Esophagus mucosa (tissue), 1 donor: ENCODE results near the gene SPEM3. TPM values are rescaled to one million over a fixed set of nuclear protein-coding genes. Genes with fewer than 3 reads are reported as not detected.

ENCODE experiments used
- ATAC-seq: fragments of 200-7000 bp; cut with Tn5 transposase; one replicate; pipeline ENCODE4 v1.9.1; 2020
- total RNA-seq: library from RNA; stranded (reverse); gene quantifications from one replicate; pipeline ENCODE4 v1.2.4, GENCODE V29; 2023
- donor health status: DM: yes; HTN: yes; CAD: no.

The SPEM3 gene
- total RNA-seq, 1 donor from 2014 or later = not detected

DNA sequence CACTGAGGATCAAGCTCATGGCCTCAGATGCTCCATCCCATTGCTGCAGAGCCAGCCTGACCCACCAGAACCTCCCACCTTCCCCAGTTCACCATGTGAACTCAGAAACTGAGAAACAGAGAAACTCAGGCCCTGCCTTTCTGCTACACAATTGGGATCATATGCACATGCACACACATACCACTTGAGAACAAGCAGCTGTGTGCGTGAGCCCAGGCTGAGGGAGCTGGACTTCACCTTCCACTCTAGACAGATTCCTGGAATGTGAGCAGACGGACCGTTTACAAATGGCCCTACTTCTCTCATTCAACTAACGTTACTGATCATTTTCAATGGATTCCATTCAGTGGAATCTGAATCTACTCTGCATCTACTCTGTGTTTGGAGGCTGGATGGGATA lies 5.0 kb upstream of the SPEM3 start:
- no peak for ATAC-seq

DNA sequence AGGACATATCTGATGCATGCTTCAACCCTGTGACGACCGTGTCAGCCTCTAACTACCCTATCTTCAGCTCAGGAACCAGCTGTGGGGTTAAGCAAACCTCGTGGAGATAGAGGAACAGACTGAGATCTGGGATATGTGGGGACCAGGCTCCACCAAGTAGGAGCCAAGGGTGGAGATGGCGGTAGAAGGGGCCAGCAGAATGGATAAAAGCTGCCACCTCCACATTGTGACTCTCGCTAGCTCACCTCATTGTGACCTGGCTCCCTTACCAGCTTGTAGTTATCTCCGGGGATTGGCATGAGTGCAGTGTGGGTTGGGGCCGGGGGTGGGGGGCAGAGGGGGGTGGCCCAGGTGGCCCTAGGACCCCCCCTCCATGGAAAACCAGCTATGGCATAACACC lies 3.3 kb upstream of the SPEM3 start, which contains the start of gene SPEM2:
Gene SPEM2 (plus strand): TSS at position 301 of the 400 bp plus-strand sequence. CDS start 73 bp downstream, at position 374.
- ATAC-seq = no peak

DNA sequence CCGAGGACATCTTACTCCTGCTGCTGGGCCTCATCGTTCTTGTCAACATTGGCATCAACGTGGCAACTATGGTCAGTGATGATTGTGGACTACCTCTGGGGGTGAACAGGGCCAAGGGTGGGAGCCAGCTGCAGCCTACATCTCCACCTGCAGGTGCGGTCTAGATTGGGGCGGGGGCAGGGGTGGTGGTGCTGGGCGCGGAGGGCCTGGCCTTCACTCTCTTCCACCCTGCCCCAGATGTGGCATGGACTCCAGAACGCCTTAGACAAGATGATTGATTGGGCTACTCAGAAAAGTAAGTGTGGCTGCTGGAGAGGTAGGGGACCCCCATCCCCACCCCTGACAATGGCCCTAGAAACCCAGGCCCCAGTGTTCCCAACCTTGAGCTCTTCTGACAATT lies 2.9 kb upstream of the SPEM3 start:
- no peak for ATAC-seq

DNA sequence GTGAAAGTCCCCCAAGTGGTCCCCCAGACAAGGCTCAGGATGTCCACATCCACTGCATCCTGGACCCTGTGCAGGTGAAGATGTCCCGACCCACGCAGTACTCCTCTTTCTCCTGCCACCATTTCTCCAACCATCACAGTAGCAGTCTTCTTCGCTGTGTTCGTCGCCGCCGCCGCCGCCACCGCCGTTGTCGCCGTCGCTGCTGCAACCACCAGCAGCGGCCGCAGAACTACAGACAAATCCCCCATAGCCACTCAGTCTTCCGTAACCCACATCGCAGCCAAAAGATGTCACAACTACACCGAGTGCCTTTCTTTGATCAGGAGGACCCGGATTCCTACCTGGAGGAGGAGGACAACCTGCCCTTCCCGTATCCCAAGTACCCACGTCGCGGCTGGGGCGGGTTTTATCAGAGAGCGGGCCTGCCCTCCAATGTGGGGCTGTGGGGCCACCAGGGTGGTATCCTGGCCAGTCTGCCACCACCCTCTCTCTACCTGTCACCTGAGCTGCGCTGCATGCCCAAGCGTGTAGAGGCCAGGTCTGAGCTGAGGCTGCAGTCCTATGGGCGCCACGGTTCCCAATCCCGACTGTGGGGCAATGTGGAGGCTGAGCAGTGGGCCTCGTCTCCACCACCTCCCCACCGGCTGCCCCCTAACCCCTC lies 2.3 kb upstream of the SPEM3 start:
- ATAC-seq = no peak

DNA sequence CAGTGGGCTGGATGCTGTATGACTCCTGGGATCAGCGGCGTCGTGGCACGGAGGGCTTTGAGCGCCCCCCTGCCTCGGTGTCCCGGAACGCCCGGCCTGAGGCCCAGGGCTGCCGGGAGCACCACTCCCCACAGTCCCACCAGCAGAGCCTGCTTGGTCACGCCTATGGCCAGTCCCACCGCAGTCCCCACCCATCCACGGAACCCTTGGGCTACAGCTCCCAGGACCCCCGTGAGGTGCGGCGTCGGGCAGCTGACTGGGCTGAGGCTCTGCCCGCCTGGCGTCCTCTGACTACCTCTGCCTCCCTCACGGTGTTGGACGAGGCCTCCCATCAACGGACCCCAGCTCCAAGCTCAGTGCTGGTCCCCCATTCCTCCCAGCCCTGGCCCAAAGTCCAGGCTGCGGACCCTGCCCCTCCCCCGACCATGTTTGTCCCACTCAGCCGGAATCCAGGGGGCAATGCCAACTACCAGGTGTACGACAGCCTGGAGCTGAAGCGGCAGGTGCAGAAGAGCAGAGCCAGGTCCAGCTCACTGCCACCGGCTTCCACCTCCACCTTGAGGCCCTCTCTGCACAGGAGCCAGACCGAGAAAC lies 1.7 kb upstream of the SPEM3 start:
- peak; percentile 11 for ATAC-seq

DNA sequence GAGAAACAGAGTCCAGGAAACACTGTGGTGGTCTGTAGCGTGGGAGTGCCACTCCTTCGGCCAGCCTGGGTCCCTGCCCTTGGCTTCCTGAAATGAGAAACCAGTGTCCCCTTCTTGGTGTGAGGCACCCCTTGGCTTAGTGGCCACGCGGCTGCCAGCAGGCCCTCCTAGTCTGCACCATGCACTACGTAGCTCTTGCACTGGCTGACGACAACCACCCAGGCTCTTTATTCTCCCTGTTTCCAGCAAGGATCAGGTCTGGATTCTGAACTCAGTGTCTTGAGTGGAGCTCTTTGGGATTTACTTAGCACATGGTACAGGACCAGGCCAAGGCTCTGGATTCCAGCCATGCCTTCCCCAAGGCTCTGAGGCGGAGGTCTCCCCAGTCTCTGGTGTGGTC lies 1.1 kb upstream of the SPEM3 start:
- no peak for ATAC-seq

DNA sequence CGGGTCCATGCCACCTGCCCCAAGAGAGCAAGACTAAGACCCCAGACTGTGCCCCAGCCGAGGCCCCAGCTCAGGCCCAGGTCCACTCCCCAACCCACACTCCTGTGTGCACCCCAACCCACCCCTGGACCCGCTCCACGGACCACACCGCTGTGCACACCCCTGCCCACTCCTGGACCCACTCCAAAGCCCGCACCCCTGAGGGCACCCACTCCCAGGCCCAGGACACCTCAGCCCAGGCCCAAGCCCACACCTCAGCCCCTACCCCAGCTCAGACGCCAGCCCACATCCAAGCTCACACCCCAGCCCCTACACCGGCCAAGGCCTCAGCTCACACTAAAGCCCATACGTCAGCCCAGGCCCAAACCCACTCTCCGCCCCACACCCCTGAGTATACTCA lies 1.1 kb downstream of the SPEM3 start:
- ATAC-seq = peak; percentile 5

DNA sequence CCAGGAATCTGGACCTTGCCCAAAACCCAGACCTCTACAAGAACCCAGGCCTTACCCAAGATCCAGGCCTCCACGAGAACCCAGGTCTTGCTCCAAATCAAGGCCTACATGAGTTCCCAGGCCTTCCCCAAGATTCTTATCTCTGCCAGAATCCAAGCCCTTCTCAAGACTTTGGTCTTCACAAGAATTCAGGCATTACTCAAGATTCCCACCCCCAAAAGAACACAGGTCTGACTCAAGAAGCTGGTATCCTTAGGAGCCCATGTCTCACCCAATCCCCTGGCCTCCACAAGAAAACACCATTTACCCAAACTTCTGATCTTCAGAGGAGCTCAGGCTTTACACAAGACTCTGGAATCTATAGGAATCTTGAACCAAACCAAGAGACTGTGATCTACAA lies 2.6 kb downstream of the SPEM3 start:
- no peak for ATAC-seq

DNA sequence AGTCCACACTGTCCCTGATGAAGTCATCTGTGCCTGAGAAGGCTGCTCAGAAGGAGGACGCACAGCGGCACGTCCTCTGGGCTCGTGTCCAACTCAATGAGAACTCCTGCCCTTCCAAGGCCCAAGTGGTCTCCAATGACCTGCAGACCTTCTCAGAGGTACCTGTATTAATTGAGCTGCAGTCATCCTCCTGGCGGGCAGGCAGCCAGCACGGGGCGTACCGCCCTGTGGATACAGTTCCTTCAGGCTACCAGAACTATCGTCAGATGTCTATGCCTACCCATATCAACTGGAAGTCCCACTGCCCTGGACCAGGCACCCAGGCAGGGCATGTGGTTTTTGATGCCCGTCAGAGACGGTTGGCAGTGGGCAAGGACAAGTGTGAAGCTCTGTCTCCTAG lies 3.6 kb downstream of the SPEM3 start:
- no peak for ATAC-seq

DNA sequence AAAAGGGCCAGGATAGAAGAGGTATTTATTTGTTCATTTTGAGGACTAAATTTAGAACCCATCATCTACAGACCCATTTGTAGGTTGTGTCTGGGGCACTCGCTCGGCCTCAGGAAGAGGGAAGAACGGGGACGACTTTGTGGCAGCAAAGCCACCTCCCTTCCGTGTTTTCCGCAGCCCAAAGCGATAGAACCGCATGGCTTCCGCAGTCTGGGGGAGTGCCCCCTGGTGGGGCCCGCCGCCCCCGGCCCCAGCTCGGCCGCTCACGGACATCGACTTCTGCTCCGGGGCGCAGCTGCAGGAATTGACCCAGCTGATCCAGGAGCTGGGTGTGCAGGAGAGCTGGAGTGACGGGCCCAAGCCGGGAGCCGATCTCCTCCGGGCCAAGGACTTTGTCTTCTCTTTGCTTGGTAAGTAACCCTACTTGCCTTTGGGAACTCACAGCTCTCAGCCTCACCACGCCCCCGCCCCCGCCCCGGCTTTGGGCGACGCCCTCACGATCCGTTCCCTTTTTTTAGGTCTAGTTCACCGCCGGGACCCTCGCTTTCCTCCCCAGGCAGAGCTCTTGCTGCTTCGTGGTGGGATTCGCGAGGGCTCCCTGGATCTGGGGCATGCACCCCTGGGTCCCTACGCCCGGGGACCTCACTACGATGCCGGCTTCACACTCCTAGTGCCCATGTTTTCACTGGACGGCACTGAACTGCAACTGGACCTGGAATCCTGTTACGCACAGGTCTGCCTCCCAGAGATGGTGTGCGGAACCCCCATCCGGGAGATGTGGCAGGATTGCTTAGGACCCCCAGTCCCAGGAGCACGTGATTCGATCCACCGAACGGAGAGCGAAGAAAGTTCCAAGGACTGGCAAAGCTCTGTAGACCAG lies 7.3 kb downstream of the SPEM3 start:
- ATAC-seq = peak; percentile 32

DNA sequence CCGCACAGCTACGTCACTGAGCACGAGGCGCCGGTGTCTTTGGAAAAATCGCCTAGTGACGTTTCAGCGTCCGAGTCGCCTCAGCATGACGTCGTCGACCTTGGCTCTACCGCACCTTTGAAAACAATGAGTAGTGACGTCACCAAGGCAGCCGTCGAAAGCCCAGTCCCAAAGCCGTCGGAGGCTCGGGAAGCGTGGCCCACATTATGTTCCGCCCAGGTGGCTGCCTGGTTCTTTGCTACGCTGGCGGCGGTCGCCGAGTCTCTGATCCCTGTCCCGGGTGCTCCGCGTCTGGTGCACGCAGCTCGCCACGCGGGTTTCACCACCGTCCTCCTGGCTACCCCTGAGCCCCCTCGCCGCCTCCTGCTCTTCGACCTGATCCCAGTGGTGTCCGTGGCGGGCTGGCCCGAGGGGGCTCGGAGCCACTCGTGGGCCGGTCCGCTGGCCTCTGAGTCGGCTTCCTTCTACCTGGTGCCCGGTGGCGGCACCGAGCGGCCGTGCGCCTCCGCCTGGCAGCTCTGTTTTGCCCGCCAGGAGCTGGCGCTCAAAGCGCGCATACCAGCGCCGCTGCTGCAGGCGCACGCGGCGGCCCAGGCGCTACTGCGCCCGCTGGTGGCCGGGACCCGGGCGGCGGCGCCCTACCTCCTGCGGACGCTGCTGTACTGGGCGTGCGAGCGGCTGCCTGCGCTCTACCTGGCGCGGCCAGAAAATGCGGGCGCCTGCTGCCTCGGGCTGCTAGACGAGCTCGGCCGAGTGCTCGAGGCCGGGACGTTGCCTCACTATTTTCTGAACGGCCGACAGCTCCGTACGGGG lies 8.1 kb downstream of the SPEM3 start:
- ATAC-seq = peak; percentile 73

DNA sequence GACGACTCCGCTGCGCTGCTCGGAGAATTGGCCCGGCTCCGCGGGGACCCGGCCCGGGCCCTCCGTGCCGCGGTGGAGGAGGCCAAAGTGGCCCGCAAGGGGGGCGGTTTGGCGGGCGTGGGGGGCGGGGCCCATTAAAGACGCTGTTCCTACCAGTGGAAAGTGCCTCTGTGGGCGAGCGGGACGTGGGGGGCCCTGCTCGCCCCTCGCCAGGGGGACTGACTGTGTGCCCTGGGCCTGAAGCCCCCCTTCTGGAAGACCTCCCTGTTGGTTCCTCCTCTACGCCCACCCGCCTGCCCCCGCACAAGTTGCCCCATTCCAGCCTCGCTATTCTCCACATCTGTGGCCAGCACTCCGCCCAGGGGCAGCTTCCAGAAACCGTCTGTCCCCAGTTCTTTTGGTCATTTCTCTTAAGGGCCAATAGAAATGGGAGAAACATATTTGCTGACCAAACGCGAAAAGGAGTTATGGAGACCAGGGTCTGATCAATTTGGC lies 8.8 kb downstream of the SPEM3 start:
- ATAC-seq = no peak

DNA sequence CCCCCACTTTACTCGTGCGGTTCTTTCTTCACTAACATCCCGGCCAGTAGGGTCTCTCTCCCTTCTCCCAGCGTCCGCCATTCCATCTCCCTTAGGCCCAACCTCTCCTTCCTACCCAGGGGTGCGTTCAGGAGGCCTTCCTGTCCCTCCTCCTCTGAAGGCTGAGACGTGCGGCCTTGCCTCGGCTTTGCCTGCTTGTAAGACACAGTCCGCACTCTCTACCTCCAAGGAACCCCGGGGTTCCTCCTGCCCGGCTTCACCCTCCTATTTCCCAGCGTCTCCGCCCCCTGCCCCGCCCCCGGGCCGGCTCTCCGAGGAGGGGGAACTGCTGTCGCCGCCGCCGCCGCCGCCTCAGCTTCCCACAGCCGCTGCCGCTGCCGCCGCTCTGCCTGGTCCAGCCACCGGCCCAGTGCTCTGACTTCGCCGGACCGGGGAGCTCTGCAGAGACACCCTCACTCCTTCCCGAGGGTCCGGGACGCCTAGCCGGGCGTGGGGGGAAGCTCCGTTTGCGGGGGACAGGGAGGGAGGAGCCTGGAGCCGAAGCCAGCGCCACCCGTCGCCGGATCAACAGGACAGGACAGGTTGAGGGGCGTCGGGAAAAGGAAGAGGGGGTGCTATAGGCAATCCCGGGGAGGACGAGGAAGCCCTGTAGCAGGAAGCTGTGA lies 9.4 kb downstream of the SPEM3 start:
- ATAC-seq = peak; percentile 3

DNA sequence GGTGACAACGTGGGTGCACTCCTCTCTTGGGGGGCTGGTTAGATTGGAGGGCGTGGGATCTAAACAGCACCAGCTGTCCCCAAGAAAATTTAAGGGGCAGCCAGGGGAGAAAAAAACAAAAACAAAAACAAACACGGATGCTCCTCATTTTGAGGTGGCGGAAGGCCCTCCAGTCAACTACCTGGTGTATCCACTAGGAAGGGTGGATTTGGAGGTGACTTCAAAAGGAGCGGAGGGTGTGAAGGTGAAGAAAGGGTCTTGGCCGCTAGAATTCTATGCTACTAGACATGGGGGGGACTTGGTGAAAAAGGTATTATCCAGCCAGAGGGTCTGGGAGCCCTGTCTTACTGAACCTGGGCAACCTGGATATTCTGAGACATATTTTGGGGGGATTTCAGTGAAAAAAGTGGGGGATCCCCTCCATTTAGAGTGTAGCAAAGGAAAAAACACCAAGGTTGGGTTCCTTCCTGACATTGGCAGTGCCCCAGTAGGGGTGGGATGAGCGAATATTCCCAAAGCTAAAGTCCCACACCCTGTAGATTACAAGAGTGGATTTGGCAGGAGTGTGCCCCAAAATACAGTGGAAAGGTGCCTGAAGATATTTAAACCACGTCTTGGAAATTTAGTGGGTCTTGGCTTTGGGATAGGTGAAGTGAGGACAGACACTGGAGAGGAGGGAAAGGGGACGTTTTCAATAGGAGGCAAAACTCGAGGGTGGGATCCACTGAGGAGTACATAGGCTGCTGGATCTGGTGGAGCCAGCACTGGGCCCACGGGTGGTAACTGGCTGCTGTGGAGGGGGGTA lies 10.2 kb downstream of the SPEM3 start:
- no peak for ATAC-seq

DNA sequence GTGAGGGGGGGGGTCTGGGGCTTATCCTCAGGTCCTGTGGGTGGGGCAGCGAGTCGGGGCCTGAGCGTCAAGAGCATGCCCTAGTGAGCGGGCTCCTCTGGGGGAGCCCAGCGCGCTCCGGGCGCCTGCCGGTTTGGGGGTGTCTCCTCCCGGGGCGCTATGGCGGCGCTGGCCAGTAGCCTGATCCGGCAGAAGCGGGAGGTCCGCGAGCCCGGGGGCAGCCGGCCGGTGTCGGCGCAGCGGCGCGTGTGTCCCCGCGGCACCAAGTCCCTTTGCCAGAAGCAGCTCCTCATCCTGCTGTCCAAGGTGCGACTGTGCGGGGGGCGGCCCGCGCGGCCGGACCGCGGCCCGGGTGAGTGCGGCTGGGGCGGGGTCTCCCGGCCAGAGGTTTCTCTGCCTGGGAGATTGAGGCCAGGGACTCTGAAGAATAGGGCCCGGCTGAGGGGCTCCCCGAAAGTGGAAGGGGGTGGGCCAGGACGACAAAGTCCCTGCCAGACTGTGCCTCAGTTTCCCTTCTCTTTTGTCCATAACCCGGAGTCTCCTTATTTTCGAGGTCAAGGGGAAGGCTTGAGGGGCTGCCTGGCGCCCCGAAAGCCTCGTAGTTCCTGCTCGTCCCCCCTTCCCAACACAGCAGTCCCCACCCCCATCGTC lies 10.9 kb downstream of the SPEM3 start, which contains the start of gene FGF11:
Gene FGF11 (plus strand): TSS at position 51 of the 651 bp plus-strand sequence. CDS start 109 bp downstream, at position 160.
- ATAC-seq = no peak

DNA sequence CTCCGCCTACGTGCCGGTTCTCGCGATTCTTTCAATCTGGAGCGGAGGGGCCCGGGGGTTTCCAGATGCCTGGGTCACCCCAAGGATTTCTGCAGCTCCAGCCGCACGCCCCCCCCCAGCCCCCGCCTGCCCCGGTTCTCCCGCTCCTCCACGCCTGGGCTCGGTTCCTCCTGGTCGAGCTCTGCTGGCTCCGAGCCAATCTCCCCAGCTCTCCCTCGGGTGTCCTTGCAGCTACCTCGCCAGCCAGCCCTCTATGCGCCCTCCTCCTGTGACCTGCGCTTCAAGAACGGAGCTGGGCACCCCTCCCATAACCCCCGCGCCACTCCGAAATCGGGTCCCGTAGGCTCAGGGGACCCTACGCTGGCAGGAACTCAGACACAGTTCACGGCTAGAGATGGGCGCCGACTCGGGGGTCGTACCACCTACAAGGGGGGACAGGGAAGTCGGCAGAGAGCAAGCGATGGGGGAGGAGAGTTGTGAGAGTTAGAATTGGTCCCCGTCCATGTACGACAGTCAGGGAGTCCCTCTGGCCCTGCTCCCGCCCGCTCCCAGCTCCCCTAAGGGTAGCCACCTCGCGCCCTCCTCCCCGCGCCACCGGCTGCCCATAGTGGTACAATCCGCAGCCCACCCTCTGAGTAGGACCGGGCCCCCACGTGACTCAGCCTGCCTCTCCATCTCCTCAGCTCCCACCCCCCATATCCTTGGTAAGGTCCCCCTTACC lies 11.6 kb downstream of the SPEM3 start:
- no peak for ATAC-seq

DNA sequence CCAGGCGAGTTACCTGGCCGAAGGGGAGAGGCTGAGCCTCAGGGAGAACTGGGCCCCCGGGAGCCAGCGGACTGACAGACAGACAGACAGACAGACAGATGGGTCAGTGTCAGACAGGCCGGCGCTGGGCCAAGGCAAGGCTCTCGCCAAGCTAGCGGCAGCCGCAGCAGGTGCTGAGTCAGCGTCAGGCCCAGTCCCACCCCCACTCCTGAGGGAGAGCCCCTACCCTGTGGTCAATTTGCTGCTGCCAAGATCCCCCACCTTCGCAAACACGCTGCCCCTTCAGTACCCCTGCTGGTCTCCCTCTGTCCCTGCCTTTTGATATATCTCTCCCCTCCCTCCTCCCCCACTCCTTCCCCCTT lies 12.2 kb downstream of the SPEM3 start:
- ATAC-seq = no peak

DNA sequence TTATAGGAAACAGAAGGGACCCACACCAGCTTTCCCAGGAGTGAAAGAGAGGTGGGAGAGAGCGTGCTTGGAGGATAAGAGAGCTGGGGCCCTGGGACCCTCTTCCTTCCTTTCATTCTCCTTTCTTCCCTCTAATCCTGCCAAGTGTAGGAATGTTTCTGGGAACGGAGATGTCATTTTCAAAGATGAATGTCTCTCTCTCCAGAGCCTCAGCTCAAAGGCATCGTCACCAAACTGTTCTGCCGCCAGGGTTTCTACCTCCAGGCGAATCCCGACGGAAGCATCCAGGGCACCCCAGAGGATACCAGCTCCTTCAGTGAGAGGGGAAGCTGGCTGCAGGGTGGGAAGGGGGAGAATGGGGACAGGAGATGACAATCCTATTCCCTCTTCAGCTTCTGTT lies 12.6 kb downstream of the SPEM3 start:
- no peak for ATAC-seq

DNA sequence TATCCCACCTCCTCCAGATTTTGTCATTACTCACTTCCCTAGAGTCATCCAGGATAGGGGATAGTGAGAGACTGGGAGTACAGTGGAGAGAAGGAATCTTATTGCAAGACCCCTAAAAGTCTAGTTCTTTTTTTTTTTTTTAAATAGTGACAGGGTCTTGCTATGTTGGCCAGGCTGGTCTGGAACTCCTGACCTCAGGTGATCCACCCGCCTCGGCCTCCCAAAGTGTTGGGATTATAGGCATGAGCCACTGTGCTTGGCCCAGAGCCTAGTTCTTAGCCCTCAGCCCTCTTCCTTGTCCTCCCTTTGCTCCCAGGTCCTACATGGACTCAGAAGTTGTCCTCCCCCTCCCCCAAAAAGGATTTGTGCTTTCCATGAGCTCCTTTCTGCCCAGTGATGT lies 13.5 kb downstream of the SPEM3 start:
- ATAC-seq = no peak
